ENCODE results near the gene DAAM1.

DNA sequence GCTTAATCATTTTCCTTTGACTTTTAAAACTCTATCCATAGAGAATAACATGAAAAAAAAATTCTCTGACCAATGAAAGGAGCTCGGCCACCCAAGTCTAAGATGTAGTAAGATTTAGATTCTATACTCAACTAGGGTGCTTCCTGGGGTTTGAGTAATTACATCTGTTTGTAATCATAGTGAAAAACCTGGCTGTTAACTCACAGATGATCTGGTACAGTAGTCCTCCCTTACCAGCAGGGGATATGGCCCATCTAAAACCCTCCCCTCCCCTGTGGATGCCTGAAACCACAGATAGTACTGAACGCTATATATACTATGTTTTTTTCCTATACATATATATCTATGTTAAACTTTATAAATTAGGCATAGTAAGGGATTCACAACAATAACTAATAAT, 89.2 kb downstream of the DAAM1 start:
- TF ChIP-seq, protein P1, sequence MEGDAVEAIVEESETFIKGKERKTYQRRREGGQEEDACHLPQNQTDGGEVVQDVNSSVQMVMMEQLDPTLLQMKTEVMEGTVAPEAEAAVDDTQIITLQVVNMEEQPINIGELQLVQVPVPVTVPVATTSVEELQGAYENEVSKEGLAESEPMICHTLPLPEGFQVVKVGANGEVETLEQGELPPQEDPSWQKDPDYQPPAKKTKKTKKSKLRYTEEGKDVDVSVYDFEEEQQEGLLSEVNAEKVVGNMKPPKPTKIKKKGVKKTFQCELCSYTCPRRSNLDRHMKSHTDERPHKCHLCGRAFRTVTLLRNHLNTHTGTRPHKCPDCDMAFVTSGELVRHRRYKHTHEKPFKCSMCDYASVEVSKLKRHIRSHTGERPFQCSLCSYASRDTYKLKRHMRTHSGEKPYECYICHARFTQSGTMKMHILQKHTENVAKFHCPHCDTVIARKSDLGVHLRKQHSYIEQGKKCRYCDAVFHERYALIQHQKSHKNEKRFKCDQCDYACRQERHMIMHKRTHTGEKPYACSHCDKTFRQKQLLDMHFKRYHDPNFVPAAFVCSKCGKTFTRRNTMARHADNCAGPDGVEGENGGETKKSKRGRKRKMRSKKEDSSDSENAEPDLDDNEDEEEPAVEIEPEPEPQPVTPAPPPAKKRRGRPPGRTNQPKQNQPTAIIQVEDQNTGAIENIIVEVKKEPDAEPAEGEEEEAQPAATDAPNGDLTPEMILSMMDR (IDR thresholded peaks at IDR 0.05) = no peak
- TF ChIP-seq POLR2AphosphoS5 (IDR thresholded peaks at IDR 0.05) = no peak
- TF ChIP-seq POLR2A (IDR thresholded peaks at IDR 0.05) = no peak

Data from upper lobe of left lung (tissue), 4 donors.